HG03025 (cell line): ENCODE results near the gene IGFN1.

Source experiments
- ATAC-seq: cut with Tn5 transposase; IDR thresholded peaks from one replicate; pipeline ENCODE4 v1.9.1; 2021; ENCODE audit warnings: mild to moderate bottlenecking, moderate library complexity; ENCODE audit not compliant: unreplicated experiment, low FRiP score

Gene IGFN1

DNA sequence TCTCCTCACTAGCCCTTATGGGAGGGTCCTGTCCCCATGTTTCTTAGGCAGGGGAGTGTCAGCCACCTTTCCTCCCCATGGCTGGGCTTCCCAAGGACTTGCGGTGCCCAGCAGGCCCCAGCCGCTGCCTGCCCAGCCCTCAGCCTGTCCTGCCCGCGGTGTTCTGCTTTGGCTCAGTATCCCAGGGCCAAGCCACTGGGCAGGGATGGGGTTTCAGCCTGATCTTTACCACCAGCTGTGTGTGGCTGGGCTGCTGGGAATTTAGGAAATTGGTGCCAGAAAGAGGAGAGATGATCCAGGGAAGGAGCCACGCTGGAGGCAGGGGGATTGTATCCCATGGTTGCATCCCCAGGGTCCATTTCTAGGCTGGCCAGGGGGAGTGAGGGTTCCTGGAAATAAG, 6.9 kb upstream of the IGFN1 start:
- ATAC-seq, result no peak

DNA sequence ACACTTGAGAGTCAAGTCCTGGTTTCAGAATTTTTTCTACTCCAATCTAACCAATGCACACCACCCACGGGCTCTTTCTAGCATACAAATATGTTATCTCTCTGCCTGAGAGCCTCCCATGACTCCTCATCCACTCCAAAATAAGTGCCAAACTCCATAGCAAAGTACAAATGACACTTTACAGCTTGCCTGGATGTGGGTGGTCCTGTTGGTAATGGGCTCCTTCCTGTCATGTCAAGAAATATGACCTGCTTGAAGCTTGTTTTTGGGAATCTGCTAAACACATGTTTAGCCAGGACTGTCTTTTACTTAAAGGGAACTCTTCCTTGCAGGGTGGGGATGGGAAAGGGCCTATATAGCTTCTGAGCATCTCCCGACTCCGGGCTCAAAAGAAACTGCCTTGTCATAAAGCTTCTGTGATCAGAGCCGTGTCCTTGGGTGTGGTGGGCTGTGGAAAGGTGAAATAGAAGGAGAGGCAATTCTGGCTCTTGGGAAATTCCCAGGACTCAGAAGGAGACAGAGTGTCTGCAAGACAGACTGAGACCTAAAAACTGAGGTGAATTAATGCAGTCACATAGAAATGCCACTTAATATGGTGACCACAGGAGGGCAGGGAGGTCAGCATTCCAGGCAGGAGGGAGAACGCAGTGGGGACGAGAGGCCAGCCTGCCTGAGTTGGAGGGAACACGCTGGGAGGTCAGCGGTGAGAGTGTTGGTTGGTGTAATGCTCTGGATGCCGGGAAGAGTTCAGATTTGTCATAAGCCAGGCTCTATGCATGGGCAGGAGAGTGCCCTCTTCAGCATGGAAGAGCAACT, 6.1 kb upstream of the IGFN1 start:
- no peak for ATAC-seq

DNA sequence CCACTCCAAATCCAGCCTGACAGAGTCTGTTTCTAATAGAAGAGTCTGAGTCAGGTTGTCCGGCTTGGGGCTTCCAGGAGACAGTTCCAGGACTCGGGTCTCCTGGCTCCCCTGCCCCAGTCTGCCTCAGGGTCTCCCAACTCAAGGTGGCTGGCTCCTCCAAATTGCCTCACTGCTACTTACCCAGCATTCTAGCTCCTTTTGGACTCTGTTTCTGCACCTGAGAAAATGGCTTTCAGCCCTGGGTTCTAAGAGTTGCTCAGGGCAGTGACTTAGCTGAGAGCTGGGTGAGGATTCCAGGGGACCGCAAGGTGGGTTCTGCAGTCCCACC, 5.5 kb upstream of the IGFN1 start:
- no peak for ATAC-seq

DNA sequence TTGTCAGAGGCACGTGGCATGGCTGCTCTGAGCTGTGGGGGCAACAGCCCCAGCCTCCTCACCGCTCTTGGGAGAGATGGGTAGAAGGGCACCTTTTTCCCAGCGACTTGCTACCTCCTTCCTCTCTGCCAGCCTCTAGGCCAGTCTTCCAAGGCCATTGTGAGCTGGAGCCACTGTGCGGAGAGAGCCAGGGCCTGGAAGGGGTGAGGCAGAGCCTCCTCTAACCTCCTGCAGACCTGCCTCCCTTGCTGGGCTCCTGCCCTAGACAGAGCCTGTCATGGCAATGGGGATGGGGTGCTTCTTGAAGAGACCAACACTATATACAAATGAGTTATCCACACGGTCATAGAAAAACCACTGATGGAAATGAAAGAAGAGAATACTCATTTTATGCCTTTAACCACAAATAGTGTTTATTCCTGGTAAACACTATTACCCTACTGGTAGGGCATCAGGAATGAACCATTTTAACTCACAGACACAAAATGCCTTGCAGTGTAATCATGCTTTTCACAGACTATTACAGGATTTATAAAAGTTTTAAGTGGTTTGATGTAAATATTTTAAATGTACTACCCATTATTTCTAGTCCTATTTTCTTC, 5.0 kb upstream of the IGFN1 start:
- no peak for ATAC-seq

DNA sequence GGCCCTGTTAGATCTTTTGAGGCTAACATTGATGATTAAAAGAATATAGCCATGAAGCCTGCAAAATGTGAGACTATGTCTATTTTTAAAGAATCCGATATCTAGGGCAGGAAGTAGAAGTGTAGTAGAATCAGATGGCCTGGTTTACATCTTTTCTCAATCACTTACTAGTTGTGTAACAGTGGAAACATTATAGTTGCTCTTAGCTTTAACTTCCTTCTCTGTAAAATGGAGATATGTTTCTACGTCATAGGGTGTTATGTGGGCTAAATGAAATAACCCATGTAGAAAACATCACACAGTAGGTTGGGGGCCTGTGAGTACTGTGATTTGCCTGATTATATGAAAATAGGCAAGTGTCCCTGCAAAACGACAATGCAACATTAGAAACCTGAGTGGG, 4.4 kb upstream of the IGFN1 start:
- no peak for ATAC-seq

DNA sequence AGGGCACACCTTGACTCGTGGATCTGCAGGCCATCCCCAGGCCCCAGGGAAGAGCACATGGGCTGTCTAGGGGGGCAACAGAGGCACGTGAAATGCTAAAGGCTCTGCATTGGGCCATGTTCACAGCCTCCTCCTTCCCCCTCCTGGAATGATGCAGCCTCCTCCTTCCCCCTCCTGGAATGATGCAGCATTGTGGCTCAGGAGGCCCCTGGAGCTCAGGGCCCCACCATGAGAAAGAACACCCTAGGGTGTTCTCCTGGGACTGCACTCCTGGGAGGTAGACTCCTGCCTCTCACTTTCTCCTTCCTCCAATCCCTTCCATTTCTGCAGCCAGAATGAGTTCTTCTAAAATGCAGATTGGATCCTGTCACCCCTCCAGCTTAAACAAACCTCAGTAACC, 1.5 kb upstream of the IGFN1 start:
- ATAC-seq, result no peak

DNA sequence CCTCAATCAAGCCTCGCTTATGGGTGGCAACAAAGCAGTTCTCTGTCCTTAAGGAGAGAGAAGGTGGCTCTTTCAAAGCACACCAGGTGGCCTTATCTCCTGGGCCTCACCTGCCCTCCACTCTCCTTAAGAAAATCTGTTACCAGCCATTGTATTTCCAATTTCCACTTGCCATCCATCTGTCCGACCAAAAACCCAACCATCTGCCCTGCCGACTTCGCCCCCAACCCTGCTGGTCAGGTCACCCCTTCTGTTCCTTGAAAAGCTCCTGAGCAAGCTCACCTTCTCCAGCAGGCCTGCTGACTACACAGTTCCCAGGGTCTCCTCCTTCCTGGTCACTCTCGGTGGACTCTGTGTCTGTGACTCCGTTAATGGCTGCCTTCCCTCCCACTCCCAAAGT, 619 bp upstream of the IGFN1 start:
- no peak for ATAC-seq

DNA sequence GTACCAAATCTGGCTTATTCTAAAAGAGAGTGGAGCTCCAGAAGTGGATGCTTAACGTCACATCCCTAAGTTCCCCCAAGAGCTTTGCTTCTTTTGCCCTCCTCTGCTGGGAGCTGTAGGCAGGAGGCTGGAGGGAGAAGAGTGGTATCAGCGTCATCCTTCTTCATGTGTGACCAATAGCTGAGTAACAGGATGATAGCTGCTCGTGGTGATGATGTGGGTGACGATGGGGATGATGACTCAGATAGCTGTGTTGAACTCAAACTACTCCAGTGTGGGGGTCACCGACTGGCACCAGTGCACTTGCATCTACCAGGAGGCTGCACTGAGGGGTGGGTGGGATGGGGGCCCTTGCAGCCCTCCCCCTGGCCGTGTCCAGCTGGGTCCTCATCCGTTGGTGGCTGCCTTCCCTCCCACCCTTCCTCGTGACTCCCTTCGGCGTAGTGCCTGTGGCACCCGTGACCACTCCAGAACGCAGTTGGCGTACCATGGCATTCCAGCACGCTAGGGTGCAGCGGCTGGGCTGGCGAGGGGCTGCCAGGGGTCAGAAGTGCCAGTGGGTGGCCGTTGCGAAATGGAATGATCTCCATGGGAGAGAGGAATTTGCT, 1.1 kb downstream of the IGFN1 start:
- ATAC-seq, result no peak

DNA sequence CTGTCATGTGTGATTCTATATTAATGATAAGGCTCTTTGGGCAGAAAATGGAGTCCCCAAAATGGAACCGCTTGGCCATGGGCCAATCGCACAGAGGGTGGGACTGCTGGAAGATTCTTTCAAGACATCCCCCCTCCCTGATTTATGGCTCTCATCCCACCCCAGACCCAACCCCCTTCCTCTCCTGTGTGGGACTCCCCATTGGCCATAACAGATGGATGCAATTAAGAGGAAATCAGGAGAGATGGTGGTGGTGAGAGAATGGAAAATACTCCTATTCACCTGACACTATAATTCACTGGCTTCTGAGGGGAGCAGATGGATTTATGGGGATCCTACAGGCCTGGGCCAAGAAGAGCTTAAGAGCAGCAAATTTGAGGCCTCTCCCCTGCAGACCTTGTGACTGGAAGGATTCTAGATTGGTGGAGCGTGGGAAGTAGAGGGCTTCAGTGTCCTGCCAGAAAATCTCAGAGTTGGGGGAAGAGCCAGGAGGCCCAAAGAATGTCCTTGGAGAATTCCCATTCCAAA, 1.7 kb downstream of the IGFN1 start:
- ATAC-seq, result no peak

DNA sequence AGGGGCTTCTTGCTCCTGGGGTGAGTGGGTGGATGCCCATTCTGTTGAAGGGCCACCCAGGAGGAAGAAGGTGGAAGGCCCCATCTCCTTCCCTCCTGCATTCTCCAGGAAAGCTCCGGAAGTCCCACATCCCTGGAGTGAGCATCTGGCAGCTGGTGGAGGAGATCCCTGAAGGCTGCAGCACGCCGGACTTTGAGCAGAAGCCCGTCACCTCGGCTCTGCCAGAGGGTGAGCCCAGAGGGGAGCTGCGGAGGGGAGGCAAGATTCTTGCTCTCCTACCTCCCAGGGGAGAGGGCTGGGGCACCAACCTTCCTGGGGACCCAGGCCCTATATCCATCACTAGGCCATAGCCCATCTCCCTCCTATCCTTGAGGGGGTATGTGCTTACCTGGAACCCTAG, 3.4 kb downstream of the IGFN1 start:
- no peak for ATAC-seq

DNA sequence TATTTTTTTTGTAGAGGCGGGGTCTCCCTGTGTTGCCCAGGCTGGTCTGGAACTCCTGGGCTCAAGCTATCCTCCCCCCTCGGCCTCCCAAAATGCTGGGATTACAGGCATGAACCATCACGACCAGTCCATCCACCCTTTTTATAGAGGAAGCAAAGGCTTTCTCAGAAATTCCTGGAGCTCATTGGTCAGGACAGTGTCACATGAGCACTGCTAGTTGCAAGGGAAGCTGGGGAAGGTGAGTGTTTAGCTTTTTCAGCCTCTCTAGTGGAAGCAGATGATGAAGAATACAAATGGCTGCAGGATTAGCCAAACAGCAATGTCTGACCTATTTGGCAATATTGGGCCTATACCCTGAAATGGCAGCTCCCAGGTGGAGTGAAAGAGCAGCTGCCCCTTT, 8.0 kb downstream of the IGFN1 start:
- ATAC-seq, result no peak

DNA sequence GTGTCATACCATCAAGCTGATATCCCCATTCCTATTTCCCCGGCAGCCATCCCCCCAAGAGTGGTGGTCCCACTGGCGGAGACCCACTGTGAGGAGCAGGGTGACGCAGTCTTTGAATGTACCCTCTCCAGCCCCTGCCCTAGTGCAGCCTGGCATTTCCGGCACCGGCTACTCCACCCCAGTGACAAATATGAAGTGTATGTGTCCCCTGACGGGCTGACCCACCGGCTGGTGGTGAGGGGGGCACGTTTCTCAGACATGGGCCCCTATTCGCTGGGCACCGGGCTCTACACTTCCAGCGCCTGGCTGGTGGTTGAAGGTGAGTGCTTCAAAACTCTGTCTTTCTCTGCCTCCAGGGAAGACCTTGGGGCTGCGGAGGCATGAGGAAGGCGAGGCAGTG, 14.4 kb downstream of the IGFN1 start:
- no peak for ATAC-seq

DNA sequence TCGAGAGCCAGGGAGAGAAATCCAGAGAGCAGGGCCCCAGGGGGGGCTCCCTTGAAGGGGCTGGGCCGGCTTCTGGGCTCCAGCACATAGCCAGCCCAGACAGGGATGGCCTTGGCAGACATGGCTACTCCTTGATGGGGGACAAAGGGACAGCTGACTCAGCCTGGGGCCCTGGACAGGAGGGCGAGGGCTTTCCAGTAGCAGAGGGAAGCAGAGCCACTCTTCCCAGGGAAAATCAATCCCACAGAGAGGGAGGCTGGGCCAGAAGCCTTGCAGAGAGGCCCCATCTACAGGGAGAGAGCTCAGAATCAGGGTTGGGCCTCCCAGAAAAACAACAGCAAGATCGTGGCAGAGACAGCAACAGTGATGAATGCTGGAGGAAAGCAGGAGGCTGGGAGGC, 15.6 kb downstream of the IGFN1 start:
- ATAC-seq, result no peak

DNA sequence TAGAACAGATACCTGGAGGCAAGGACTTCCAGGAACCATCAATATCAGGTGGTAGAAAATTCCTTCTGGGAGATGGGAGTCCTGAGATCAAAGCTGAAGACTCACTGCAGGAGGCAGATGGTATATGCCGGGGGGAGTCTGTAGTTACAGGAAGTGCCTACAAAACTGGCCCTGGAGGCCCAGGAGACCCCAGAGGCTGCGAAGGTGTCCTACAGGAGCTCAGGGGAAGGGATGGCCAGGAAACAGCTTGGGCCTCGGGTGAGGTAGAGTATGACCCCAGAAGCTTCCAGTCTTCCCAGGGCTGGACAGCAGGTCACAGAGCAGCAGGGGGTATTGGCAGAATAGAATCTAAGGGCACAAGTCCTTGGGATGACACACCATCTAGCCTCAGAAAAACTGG, 16.4 kb downstream of the IGFN1 start:
- ATAC-seq, result no peak

DNA sequence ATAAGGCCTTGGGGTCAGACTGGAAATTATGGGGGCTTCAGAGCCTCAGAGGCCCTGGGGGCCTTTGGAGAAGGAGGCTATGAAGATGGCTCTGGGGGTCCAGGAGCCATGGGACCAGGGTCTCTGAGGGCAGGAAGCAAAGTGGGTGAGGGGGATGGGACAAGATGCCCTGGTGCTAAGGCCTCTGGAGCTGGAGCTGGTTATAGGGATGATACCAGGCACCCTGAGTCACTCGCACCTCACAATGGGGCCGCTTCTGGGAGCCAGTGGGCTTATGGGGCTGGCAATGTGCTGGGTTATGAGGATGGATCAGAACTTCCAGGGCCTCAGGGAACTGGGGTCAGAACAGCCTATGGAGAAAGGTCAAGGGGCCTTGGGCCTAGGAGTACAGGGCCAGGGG, 17.6 kb downstream of the IGFN1 start:
- ATAC-seq, result no peak

DNA sequence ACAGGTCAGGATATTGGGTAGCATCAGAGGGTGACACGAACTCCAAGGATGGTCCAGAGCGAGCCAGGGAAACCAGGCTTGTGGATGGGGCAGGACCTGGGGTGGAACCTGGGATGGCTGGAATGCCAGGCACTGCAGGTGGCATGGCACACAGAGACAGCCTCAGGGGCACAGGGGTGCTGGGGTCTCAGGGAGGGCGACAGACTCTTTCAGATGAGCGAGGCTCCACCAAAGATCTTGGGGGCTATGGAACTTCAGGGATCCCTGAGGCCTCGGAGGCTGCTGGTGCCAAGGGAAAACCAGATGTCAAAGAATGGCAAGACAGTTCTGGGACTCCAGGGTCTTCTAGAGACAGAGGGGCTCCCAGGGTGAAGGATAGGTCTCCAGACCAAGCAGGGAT, 21.4 kb downstream of the IGFN1 start:
- ATAC-seq, result no peak

DNA sequence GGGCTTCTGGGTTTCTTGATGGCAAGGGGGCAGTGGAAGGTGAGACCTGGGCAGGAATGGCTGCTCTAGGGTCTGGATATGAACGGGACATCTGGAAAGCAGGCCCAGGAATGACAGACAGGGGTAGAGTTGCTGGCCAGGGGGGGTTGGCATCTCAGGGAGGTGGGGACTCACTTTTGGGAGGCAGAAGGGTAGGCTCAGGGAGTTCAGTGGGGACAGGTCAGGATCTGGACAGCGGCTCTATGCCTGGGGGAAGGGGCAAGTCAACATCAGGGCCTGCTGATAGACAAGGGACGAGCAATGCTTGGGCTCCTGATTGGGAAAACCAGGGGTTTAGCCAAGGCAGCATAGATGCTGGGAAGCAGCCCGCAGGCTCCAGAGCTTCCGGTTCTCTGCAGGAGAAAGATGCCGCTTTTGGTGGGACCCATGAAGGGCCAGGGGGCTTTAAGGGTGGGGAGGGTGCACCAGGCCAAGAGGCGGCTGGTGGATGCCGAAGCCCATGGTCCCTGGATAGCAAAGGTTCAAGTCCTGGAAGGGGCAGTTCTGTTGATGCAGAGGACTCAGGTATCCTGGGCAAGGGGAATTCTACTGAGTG, 21.9 kb downstream of the IGFN1 start:
- no peak for ATAC-seq

DNA sequence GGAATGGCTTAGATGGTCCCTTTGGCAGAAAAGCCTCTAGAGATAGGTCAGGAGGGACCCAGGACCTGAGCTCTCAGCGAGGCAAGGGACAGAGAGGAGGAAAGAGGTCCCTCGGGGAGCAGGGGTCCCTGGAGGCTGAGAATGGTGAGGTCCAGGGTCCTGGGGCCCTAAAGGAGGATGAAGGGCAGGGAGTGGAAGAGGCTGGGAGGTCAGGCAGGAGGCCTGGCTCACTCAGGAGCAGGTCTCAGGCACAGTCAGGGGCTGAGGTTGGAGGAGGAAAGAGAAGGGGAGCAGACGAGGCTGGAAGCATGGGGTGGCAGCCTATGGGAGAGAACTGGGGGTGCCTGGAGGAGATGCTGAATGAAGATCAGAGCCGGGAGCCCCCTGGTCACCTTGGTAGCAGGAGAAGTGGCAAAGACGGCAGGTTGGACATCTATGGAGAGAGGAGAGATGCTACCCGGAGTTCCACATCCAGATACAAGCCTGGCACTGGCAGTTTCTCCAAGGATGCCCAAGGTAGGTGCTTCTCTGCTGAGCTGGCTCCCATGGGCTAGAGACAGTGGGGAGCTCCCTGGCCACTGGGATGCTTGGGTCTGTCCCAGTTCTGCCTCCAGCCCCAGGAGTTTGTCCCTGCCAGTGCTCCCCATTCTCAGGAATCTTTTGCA, 22.6 kb downstream of the IGFN1 start:
- no peak for ATAC-seq

DNA sequence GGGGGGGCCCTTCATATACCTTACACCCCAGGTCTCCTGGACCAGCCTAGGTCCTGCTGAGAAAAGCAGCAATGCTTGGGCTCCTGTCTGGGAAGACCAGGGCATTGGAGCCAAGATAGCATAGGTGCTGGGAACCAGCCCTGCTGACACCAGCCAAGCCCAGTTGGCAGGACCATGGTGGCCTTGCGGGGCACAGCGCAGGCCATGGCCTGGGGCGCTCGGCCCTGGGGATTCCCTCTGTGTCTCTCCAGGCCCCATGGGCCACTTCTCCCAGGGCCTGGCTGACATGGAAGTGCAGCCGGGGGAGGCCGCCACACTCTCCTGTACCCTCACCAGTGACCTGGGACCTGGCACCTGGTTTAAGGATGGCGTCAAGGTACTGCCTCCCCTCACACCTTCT, 23.3 kb downstream of the IGFN1 start:
- ATAC-seq, result no peak

DNA sequence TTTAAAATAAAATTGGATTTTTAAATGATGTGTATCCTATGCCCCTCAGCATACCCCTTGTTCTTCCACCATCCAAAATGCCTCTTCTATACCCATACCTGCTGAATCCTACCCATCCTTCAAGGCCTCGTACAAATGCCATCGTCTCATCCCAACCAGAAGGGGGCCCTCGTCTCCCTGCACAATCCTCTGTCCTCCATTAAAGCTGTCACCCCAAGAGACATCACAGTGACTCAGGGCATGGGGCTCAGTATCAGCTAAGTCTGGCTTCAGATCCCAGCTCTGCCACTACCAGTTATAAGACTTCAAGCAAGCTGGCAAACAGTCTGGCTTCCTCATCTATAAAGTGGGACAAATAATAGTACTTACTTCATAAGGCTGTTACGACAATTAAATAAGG, 23.8 kb downstream of the IGFN1 start:
- ATAC-seq, result no peak

DNA sequence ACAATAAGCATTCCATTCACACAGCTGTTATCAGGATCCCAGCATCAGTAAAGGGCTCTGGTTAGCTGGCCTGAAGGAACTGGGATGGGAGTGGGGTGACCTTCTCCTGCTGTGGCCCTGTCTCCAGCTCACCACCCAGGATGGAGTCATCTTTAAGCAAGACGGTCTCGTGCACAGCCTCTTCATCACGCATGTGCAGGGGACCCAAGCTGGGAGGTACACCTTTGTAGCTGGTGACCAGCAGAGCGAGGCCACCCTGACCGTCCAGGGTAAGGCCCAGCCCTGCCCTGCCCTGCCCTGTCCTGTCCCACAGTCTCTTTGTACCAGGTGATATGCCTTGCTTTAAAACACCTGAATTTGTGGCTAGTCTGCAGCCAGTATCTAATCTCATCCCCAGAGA, 24.3 kb downstream of the IGFN1 start:
- no peak for ATAC-seq
